GM12878 (cell line): ENCODE data around the gene C5. TPM values are rescaled to one million over a fixed set of nuclear protein-coding genes. Genes with fewer than 3 reads are reported as not detected.

Experiments
- ATAC-seq: fragments of 200-7000 bp; cut with Tn5 transposase; 3 replicates; pipeline ENCODE4 v1.9.1; 2020; ENCODE audit warnings: mild to moderate bottlenecking, moderate library complexity
- BruUV-seq: library from RNA; stranded (reverse); fragments of 400-500 nt; replicated peaks from 2 replicates; lab custom pipeline; 2021; lab: Mats Ljungman, UMichigan
- CTCF ChIA-PET: fragments of 300-600 bp; sonication (Branson Sonifier 250); formaldehyde crosslinking; extraction: SDS; loops from one replicate; lab custom pipeline; 2021; ENCODE audit warnings: inconsistent platforms; lab: Yijun Ruan, JAX
- POLR2A ChIA-PET: fragments of 350-600 bp; formaldehyde crosslinking; extraction: SDS; loops from one replicate; lab custom pipeline; 2021; ENCODE audit warnings: inconsistent platforms; lab: Charles Lee
- RAD21 ChIA-PET: fragments of 300-600 bp; sonication (Branson Sonifier 250); formaldehyde crosslinking; loops from one replicate; lab custom pipeline; 2023; ENCODE audit warnings: antibody characterized with exemption; ENCODE audit not compliant: unreplicated experiment; lab: Charles Lee
- SMC1A ChIA-PET: fragments of 300-600 bp; sonication (Branson Sonifier 250); formaldehyde crosslinking; loops from one replicate; lab custom pipeline; 2023; ENCODE audit not compliant: unreplicated experiment, uncharacterized antibody; lab: Charles Lee
- DNase-seq: peaks from one replicate; pipeline ENCODE4 v3.0.0-alpha.2; 2011; ENCODE audit warnings: low read depth, low spot score
- FAIRE-seq: peaks from 3 replicates; lab custom pipeline; 2011; peaks lifted over from hg19 to GRCh38; lab: Jason Lieb, UNC
- H2AFZ ChIP-seq: 2 replicates; pipeline ENCODE4 v1.6.0; 2011; ENCODE audit warnings: low read depth, low read length, control low read depth; ENCODE audit not compliant: control insufficient read depth
- H3K27ac ChIP-seq: 2 replicates; pipeline ENCODE4 v1.5.1; 2011; ENCODE audit warnings: control low read depth; ENCODE audit not compliant: control insufficient read depth, insufficient read depth
- H3K27me3 ChIP-seq, 2 experiments: replicated peaks in 1 of 2; 2 replicates each; pipeline versions ENCODE4 v1.6.0 to v1.6.1; 2011; ENCODE audit warnings: low read length in 1 of 2; ENCODE audit not compliant: control insufficient read depth in 2 of 2, insufficient read depth in 2 of 2
- H3K36me3 ChIP-seq, 2 experiments: 2 replicates each; pipeline ENCODE4 v1.5.1; 2011; ENCODE audit warnings: low read length in 1 of 2; ENCODE audit not compliant: control insufficient read depth in 2 of 2, insufficient read depth in 2 of 2
- H3K4me1 ChIP-seq: 2 replicates; pipeline ENCODE4 v1.6.1; 2011; ENCODE audit warnings: mild to moderate bottlenecking, low read length, moderate library complexity, mixed read lengths; ENCODE audit not compliant: control insufficient read depth, insufficient read depth
- H3K4me2 ChIP-seq: 2 replicates; pipeline ENCODE4 v1.6.0; 2011; ENCODE audit warnings: control low read depth; ENCODE audit not compliant: control insufficient read depth, insufficient read depth
- H3K4me3 ChIP-seq: fragments of 200-600 bp; sonication (generic); 2 replicates; pipeline ENCODE4 v1.5.1; 2016
- H3K79me2 ChIP-seq: 2 replicates; pipeline ENCODE4 v1.6.0; 2011; ENCODE audit warnings: low read length; ENCODE audit not compliant: control insufficient read depth, insufficient read depth
- H3K9ac ChIP-seq: 2 replicates; pipeline ENCODE4 v1.8.0; 2011; ENCODE audit warnings: low read length, control low read depth, mixed read lengths; ENCODE audit not compliant: control insufficient read depth, insufficient read depth
- H3K9me3 ChIP-seq: replicated peaks from 3 replicates; pipeline ENCODE4 v1.5.1; 2011; ENCODE audit warnings: mild to moderate bottlenecking, low read length; ENCODE audit not compliant: control insufficient read depth, insufficient read depth
- H4K20me1 ChIP-seq: 2 replicates; pipeline ENCODE4 v1.6.0; 2011; ENCODE audit not compliant: control insufficient read depth, insufficient read depth
- BRCA1 ChIP-seq: IDR thresholded peaks from 2 replicates; pipeline ENCODE4 v1.6.1; 2011; ENCODE audit warnings: low read depth, low read length, improper control_type of control experiment
- ESRRA ChIP-seq: IDR thresholded peaks from 2 replicates; pipeline ENCODE4 v1.6.1; 2012; ENCODE audit warnings: mild to moderate bottlenecking, low read length, improper control_type of control experiment
- NKRF ChIP-seq: fragments of 450-650 bp; conservative IDR thresholded peaks from 2 replicates; pipeline ENCODE4 v1.6.1; 2017; ENCODE audit warnings: mild to moderate bottlenecking, moderate library complexity
- RELB ChIP-seq: fragments of 450-650 bp; IDR thresholded peaks from 2 replicates; pipeline ENCODE4 v1.6.1; 2017; ENCODE audit warnings: low read depth, mild to moderate bottlenecking, moderate library complexity
- WGBS: methylation state at CpG from one replicate; pipeline ENCODE4 v1.1.6; 2016; ENCODE audit warnings: low lambda C conversion rate; ENCODE audit not compliant: insufficient replicate concordance, insufficient coverage; ENCODE audit errors: missing lambda C conversion rate; 5-methylcytosine and 5-hydroxymethylcytosine counted together
- in situ Hi-C: fragments of 300-500 bp; cut with MboI; formaldehyde crosslinking; loops from 9 replicates; pipeline ENCODE4 v1.14.3; 2018; ENCODE audit warnings: mixed read lengths
- intact Hi-C: fragments of 100-400 bp; cut with micrococcal nuclease; formaldehyde crosslinking; loops from one replicate; pipeline ENCODE4 v1.14.2; 2022; ENCODE audit not compliant: unreplicated experiment
- polyA plus RNA-seq, 11 experiments: library from polyadenylated mRNA; depleted of rRNA in 4 of 11; unstranded in 6 of 11; stranded (reverse) in 5 of 11; fragments of >200 nt; fragmentation: Nextera tagmentation in 4 of 11; fragmentation: Illumina TruSeq in 1 of 11; extraction: Ambion mirVana in 4 of 11; extraction: Trizol in 1 of 11; gene quantifications; 1 replicate in 1 of 11; 2 replicates in 10 of 11; pipeline versions ENCODE4 v1.2.1 to v1.2.3, GENCODE V29; 2011 to 2016; ENCODE audit warnings: inconsistent platforms in 2 of 11, missing spikeins in 2 of 11, low read depth in 1 of 11
- total RNA-seq, 4 experiments: library from RNA; depleted of rRNA in 3 of 4; stranded (reverse); fragments of >200 nt in 3 of 4; fragmentation: Illumina TruSeq in 1 of 4; extraction: Trizol in 1 of 4; gene quantifications; 2 replicates each; pipeline versions ENCODE4 v1.2.1 to v1.2.3, GENCODE V29; 2013 to 2021

Gene C5
- total and polyA plus RNA-seq, 10 of the 15 experiments (the other 5 are each of a cell fraction or from before 2014, with no cell fraction given) = 0.39 to 2.2 (median 1.2) TPM

- DNase-seq (no peak), ATAC-seq (no peak), FAIRE-seq (no peak)
- Histone ChIP-seq H3K9me3 (no peaks in the 10 kb centered on the region), H3K27ac (no peak overlapping the region), H3K9ac (no peak overlapping the region), H4K20me1 (no peaks in the 10 kb centered on the region), H3K36me3 (no peaks in the 10 kb centered on the region), H3K4me2 (no peak overlapping the region), H3K4me1 (no peaks in the 10 kb centered on the region), H2AFZ (no peak overlapping the region), H3K27me3 (no peaks in the 10 kb centered on the region), H3K79me2 (no peaks in the 10 kb centered on the region), H3K4me3 (no peak overlapping the region)
- intact Hi-C loops (no loop called here), in situ Hi-C loops (no loop called here)
- TF ChIP-seq BRCA1 (no peak), ESRRA (no peak)
- ChIA-PET SMC1A (interaction anchor here (1.4 kb wide), 2 partner anchors 9 to 222 kb away, joined by 3 to 8 read pairs; no protein-coding TSS in a partner anchor), POLR2A (interaction anchor here (0.6 kb wide), 1 partner anchor 28 kb away, joined by 3 read pairs; no protein-coding TSS in a partner anchor), RAD21 (no interaction called here), CTCF (interaction anchor here (1.1 kb wide), 1 partner anchor 85 kb away, joined by 3 read pairs; no protein-coding TSS in a partner anchor)
- no TSS peak for BruUV-seq
- 21% methylated on average over 1 of the region's 1 CpG for WGBS
These were observed 72.8 kb downstream of the C5 start for GRCh38 chr9:120977321-120977720.

GRCh38 chr9:120974921-120975320, 75.2 kb downstream of the C5 start:
- 87% methylated on average over 1 of the region's 1 CpG for WGBS
- Histone ChIP-seq H3K4me1 (no peaks in the 10 kb centered on the region), H3K9ac (no peak overlapping the region), H3K27me3 (no peaks in the 10 kb centered on the region), H3K27ac (no peak overlapping the region), H4K20me1 (no peaks in the 10 kb centered on the region), H3K4me2 (no peak overlapping the region), H3K4me3 (no peak overlapping the region), H2AFZ (no peak overlapping the region), H3K36me3 (no peaks in the 10 kb centered on the region), H3K79me2 (no peaks in the 10 kb centered on the region), H3K9me3 (no peaks in the 10 kb centered on the region)
- TF ChIP-seq NKRF (no peak), RELB (no peak)
- no TSS peak for BruUV-seq
- in situ Hi-C loops = no loop called here
- FAIRE-seq (no peak), DNase-seq (no peak), ATAC-seq (no peak)
- ChIA-PET RAD21 (no interaction called here), SMC1A (no interaction called here), POLR2A (no interaction called here), CTCF (no interaction called here)
- intact Hi-C loops = no loop called here
